Inferior parietal cortex (tissue), 1 donor: ENCODE data around the gene ATP10B.

Source experiments
- DNase-seq: peaks from one replicate; pipeline ENCODE4 v3.0.0-alpha.2; 2016; ENCODE audit errors: extremely low spot score

ATP10B gene

DNA sequence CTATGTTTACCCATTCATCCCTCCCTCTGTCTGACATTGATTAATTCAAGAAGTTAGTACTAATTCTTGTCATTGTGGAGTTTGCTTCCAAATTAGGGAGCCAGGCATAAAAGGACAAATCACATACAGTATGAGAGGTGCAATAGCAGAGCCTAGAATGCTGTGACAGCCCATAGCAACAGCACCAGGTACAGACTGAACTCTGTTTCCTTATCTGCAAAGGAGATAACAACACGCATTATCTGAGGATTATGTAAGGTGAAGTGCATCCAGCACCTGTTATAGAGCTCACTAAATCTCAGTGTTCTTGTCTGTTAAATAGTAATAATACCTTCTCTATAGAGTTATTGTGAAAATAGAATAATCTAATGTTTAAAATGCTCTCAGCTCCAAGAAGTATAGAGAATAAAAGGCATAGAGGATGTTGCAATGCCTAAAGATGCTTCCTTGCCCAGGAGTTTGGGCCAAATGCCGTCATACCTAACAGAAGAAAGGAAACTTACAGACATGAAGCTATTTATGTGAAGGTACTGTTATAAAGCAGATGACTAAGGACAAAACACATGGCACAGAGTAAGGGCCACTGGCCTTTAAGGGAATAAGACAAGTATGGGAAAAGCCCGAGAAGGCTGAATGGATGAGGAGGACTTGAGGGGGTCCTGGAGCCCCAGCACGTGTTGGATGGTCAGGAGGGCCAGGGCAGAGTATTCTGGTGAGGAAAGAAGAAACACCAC, 214.5 kb downstream of the ATP10B start:
- no peak for DNase-seq

- DNase-seq, result no peak
Measured at GRCh38 chr5:160635663-160636062, 216.3 kb downstream of the ATP10B start.

DNA sequence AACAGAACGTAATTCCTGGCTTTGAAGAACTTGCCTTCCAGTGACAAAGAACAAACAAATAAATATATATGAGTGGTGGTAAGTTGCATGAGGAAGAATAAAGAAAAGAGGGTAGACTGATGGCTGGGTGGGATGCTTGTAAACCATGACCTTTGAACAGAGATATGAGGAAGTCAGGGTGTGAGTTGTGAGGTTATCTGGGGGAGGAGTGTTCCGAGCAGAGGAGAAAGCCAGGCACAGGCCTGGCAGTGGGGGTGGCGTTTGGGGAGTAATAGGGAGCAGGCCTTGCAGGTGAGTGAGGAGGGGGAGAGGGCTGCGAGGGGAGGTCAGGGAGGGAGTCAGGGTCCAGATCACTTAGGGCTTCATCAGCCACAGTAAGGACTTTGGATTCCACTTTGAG, 217.0 kb downstream of the ATP10B start:
- DNase-seq, result no peak

DNA sequence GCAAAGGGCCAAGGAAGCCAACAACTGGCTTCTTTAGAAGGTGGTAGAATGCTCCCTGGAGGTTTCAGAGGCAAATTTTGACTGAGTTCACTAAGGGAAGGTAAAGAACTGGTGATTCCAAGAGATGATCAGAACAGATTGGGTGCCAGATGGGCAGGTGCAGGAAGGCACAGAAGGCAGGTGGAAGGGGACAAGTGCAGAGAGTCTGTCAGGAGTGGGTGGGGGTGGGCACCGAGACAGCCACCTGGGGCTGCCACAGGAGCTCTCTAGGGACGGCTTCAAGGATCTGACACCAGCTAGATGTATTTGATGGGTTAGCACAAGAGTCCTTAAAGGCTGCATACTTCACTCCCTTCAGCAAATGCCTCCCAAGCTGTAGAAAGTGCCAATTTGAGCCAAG, 223.0 kb downstream of the ATP10B start:
- no peak for DNase-seq

DNA sequence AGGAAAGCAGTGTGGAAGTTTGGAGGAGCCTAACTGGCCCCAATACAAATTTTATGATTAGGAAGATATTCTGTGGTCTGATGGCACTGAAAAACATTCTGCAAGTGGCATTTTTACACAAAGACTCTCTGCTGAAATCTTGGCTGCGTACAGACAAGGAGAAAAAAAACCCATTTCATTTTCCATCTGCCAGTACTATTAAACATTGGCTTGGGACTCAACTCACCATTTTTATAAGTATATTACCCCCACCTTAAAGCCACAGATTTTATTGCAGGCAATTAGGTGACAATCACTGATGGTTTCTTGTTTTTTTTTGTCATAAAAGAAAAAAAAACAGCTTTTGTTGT, 223.4 kb downstream of the ATP10B start:
- DNase-seq, result peak; percentile 40

- no peak for DNase-seq
Measured at GRCh38 chr5:160627921-160628618, 223.9 kb downstream of the ATP10B start.

DNA sequence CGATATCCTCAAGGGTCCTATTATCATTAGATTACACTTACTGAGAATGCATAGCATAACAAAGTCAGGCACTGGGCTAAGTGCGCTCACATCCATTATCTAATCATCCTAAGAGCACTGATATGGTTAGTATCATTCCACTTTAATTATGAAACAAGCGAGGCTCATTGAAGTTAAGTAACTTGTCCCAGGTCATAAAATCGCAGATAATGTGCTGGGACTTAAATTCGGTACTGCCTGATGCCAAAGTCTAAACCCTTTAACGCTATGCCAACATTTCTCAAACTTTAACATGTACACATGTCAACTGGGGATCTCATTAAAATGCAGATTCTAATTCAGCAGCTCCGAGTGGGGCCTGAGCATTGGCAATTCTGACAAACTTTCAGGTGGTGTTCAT, 225.7 kb downstream of the ATP10B start:
- DNase-seq, result no peak

DNA sequence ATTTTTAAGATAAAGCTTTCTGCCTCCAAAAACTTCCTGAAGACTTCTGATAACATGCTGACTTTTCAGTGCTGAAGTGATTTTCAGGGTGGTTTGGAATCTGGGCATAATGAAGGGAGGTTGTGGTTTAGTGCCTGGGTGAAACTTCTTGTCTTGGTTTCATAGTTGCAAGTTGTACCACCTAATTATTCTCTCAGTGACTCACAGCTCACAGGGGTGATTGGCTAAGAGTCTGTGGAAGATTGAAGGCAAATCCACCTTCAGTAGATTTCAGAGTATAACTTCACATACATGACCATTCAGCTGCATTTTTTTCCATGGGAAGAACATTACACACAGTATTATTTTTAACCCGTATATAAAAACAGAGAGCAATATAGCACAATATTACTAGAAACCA, 230.5 kb downstream of the ATP10B start:
- no peak for DNase-seq

DNA sequence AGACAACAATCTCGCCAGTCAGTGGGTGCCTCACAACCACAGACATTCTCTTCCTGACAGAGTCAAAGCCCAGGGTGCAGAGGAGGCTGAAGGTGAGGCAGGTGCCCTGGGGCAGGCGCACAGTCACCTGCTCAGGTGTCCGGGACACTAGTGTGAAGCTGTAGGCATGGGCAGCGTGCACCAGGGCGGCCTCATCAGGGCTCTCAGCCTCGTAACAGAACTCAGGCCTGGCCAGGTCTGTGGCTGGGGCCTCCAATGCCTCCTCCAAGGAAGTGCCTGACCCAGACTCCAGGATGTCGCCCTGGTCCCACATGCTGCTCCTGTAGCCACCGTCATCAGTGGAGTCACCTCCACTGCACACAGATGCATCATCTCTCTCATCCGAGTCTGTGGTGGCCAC, 231.6 kb downstream of the ATP10B start:
- DNase-seq, result no peak

DNA sequence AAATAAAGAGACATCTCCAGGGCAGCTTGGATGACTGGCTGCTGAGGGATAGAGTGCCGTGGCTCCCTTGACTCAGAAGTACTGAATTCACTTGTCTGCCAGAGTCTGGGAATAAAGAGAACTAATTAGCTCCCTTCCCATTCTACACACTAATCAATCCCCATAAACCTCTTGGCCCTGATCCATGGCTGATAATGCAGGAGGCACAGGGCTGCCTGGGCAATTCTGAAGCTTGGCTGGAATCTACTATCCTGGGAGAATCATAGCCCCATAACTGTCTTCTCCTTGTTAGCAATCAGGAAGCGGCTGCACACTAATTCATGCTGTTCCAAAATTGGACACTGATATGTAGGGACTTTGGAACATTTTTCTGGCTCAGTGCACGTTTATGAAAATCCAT, 232.6 kb downstream of the ATP10B start:
- DNase-seq, result no peak

DNA sequence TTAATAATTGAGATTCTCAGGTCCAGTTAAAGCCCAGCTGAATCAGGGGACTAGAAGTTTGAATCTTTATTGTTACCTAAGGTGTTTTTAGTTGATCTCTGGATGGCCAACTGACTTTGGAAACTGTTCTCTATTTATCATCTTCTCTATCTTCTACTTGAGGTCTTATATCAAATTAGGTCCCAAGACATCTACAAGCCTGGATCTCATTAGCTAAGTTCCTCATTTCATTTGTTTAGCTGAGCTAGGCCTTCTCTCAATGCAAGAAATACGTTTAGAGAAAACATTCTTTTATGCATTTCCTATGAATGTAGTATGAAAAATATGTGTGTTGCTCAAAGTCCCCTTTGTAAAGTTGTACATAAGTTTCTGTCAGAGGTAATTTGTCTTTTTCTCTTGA, 233.7 kb downstream of the ATP10B start:
- no peak for DNase-seq

DNA sequence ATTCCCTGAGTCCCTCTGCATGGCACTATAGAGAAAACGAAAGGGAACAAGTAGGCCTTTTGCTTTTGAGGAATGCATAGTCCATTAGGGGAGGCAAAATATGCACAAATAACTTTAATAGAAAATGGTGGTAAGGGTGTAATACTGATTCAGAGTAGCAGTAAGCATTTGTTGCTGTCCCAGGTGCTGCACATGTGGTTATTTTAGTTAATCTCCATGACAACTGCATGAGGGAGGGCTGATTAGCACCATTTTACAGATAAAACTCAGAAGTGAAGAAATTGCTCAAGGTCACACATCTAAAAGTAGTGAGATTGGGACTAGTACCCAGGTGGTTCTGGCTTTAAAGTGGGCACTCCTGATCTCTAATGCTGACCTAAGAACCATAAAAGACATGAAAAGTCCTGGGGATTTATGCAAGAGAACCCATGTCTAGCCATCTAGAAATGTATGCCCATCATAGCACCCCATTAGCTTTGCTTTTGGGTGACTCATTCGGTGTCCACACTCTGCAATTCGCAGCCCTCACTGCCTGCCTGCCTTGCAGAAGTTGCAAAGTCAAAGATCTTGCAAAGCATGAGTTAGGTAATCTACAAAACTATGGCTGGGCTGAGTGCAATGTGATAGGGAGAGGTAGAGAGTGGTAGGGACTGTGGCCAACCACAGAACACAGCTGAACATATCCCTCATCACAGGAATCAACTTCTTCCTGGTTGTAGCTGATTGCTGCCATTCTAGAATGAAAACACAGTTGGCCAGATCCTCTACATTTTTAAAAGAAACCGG, 235.1 kb downstream of the ATP10B start:
- no peak for DNase-seq

- no peak for DNase-seq
Measured at GRCh38 chr5:160614136-160614535, 237.9 kb downstream of the ATP10B start.

DNA sequence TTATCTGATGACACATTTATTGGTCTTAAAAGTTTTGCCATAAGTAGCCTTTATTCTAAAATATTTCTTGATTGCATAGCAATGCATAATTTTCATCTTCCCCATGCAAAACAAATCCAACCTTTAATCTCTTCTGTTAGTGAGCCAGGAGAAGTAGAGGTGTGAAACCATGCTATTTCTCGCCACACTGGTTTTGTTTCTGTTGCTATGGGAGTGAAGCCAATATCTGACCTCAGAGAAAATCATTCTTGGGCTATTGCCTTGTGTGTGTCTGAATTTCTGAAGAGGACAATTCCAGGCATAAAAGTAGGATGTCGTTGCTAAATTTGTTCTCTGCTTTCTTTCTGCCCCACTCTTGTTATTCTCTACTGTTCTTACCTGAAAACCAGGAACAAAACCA, 246.7 kb downstream of the ATP10B start:
- no peak for DNase-seq

- DNase-seq, result no peak
Measured at GRCh38 chr5:160604484-160604883, 247.5 kb downstream of the ATP10B start.

- DNase-seq, result no peak
Measured at GRCh38 chr5:160602744-160603143, 249.3 kb downstream of the ATP10B start.

- no peak for DNase-seq
Measured at GRCh38 chr5:160601046-160601445, 251.0 kb downstream of the ATP10B start.

DNA sequence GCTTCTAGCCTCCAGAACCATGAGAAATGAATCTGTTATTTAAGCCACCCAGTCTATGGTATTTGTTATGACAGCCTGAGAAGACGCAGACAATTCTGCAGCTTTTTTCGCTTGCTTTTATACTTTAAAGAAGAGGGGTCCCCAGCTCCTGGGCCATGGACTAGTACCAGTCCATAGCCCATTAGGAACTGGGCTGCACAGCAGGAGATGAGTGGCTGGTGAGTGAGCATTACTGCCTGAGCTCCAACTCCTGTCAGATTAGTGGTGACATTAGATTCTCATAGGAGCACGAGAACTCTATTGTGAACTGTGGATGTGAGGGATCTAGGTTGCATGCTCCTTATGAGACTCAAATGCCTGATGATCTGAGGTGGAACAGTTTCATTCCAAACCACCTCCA, 278.7 kb downstream of the ATP10B start:
- DNase-seq, result no peak

- DNase-seq, result no peak
Measured at GRCh38 chr5:160567031-160567705, 284.8 kb downstream of the ATP10B start.

GRCh38 chr5:160565376-160565775, 286.6 kb downstream of the ATP10B start:
- DNase-seq, result no peak

DNA sequence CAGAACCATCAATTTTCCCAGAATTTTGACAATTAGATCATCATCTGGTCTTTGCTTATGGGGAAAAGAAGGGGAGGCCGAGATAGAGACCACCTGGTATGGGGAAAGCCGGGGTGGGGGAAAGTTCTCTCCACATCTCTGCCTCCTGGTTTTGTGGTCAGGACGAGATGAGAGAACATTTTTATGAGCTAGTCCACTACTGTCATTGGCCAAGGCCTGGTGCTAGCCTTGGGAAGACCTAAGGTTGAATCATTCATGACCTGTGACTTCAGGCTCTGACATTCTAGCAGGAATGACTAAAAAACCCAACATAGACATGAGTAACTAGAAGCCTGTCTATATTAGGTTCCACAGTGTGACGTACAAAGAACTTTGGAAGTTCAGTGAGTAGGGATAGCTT, 295.2 kb downstream of the ATP10B start:
- DNase-seq, result no peak

DNA sequence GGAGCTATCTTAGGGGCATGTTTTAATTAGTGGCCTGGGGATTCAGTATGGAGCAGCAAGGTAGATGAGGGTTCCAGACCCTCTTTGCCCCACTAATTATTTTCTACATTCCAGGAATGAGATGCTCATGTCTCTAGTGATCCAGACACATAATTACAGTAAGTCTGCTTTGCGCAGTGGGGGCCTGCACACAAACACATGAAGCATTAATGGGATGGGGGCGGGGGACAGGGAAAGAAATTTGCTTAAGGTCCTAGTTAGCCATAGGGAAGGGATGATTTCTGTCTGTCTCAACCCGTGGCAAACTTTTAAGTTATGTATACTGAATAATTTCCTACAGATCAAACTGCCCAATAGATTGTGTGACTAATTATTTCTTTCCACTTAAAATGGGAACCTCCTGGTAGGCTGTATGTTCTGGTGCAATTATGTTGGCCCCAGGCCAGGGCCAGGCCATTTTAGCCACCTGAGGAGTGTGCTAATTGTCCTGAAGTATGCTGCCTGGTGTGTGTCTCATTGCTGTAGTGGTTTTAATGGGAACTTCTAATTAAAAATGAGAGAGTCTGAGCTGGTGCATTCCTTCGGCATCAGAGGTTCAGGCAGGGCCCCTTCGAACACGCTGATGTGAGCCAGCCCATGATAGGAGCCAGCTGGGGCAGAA, 295.9 kb downstream of the ATP10B start:
- no peak for DNase-seq
